GM12801 (cell line): Measurements from ENCODE around the gene TNFRSF14.

Source experiments
- CTCF ChIP-seq: IDR thresholded peaks from one replicate; pipeline ENCODE4 v1.5.1; 2011; ENCODE audit warnings: control low read depth; ENCODE audit not compliant: insufficient read length; ENCODE audit errors: extremely low read depth

TNFRSF14 gene

GRCh38 chr1:2512862-2513421 lies 43.2 kb upstream of the TNFRSF14 start:
- no peak for TF ChIP-seq CTCF

GRCh38 chr1:2513939-2514652 lies 42.1 kb upstream of the TNFRSF14 start:
- TF ChIP-seq CTCF: no peak

GRCh38 chr1:2514863-2515762 lies 41.1 kb upstream of the TNFRSF14 start:
- no peak for TF ChIP-seq CTCF

GRCh38 chr1:2515763-2516080 lies 40.4 kb upstream of the TNFRSF14 start:
- TF ChIP-seq CTCF: no peak

GRCh38 chr1:2516124-2516523 lies 40.0 kb upstream of the TNFRSF14 start:
- no peak for TF ChIP-seq CTCF

- no peak for TF ChIP-seq CTCF
Observed at GRCh38 chr1:2516946-2517345, 39.2 kb upstream of the TNFRSF14 start.

GRCh38 chr1:2517966-2518365 lies 38.2 kb upstream of the TNFRSF14 start:
- no peak for TF ChIP-seq CTCF
